AG10803 (cell line): Measurements from ENCODE around the gene UBR2.

ENCODE experiments used
- DNase-seq: peaks from one replicate; pipeline ENCODE4 v3.0.0; 2010; ENCODE audit warnings: low read depth
- H3K4me3 ChIP-seq: 2 replicates; pipeline ENCODE4 v1.5.1; 2011; ENCODE audit warnings: mild to moderate bottlenecking, low read length, control low read depth
- CTCF ChIP-seq: conservative IDR thresholded peaks from 2 replicates; pipeline ENCODE4 v1.5.1; 2011; ENCODE audit warnings: mild to moderate bottlenecking, low read length, control low read depth, inconsistent platforms

The UBR2 gene

GRCh38 chr6:42563697-42564505 is at the start of gene UBR2:
UBR2 (plus strand) TSS chr6:42564029; CDS start chr6:42564320, 291 bp downstream.
- peak; percentile 99 for DNase-seq
- H3K4me3 ChIP-seq, result peak within 1 kb of the TSS; percentile 98
- peak; percentile 12 for TF ChIP-seq CTCF

GRCh38 chr6:42514745-42515144 is 49.1 kb upstream of the UBR2 start:
- no peak for DNase-seq
- no peak for TF ChIP-seq CTCF
- H3K4me3 ChIP-seq, result no peak overlapping the region

- TF ChIP-seq CTCF, result no peak
- no peak for DNase-seq
- H3K4me3 ChIP-seq, result no peak overlapping the region
Measured at GRCh38 chr6:42519779-42520178, 44.0 kb upstream of the UBR2 start.

- peak; percentile 75 for DNase-seq
- no peak for TF ChIP-seq CTCF
Measured at GRCh38 chr6:42520786-42521607, 42.8 kb upstream of the UBR2 start.

GRCh38 chr6:42522036-42522435 is 41.8 kb upstream of the UBR2 start:
- peak; percentile 67 for DNase-seq
- no peak for TF ChIP-seq CTCF
- no peak overlapping the region for H3K4me3 ChIP-seq

More at GRCh38 chr6:42520786-42521607, 42.8 kb upstream of the UBR2 start:
- H3K4me3 ChIP-seq, result no peak overlapping the region

- peak; percentile 40 for DNase-seq
- TF ChIP-seq CTCF, result no peak
- no peak overlapping the region for H3K4me3 ChIP-seq
Measured at GRCh38 chr6:42522942-42523814, 40.7 kb upstream of the UBR2 start.
